Uterus (tissue), 2 donors: ENCODE results near the gene MSANTD2.

Source experiments
- POLR2A ChIP-seq, 2 donors: fragments of 450-650 bp; IDR thresholded peaks; one replicate each; pipeline ENCODE4 v1.6.1; 2016; ENCODE audit warnings: antibody characterized with exemption in 2 of 2, mild to moderate bottlenecking in 1 of 2, moderate library complexity in 1 of 2
- TF ChIP-seq, protein P1 (sequence below), 4 experiments: fragments of 200-600 bp in 2 of 4; fragments of 450-650 bp in 2 of 4; sonication (generic) in 2 of 4; IDR thresholded peaks; one replicate each; pipeline ENCODE4 v1.5.1; 2016 to 2019; ENCODE audit warnings: antibody characterized with exemption in 4 of 4, mild to moderate bottlenecking in 2 of 4, moderate library complexity in 1 of 4

GRCh38 chr11:124798991-124799347 is 1.2 kb downstream of the MSANTD2 start:
- TF ChIP-seq, protein P1, sequence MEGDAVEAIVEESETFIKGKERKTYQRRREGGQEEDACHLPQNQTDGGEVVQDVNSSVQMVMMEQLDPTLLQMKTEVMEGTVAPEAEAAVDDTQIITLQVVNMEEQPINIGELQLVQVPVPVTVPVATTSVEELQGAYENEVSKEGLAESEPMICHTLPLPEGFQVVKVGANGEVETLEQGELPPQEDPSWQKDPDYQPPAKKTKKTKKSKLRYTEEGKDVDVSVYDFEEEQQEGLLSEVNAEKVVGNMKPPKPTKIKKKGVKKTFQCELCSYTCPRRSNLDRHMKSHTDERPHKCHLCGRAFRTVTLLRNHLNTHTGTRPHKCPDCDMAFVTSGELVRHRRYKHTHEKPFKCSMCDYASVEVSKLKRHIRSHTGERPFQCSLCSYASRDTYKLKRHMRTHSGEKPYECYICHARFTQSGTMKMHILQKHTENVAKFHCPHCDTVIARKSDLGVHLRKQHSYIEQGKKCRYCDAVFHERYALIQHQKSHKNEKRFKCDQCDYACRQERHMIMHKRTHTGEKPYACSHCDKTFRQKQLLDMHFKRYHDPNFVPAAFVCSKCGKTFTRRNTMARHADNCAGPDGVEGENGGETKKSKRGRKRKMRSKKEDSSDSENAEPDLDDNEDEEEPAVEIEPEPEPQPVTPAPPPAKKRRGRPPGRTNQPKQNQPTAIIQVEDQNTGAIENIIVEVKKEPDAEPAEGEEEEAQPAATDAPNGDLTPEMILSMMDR (IDR thresholded peaks at IDR 0.05): no peak
- no peak for TF ChIP-seq POLR2A (IDR thresholded peaks at IDR 0.05)
